Endothelial cell of umbilical vein (primary cell): Measurements from ENCODE around the gene KIR3DL1. TPM values are rescaled to one million over a fixed set of nuclear protein-coding genes. Genes with fewer than 3 reads are reported as not detected.

Experiments
- BruUV-seq: library from RNA; stranded (reverse); fragments of 400-500 nt; replicated peaks from 2 replicates; lab custom pipeline; 2021; lab: Mats Ljungman, UMichigan
- CTCF ChIA-PET: fragments of 300-600, 350-600 bp; sonication (Branson Sonifier 250); formaldehyde crosslinking; loops from one replicate; lab custom pipeline; 2021; ENCODE audit warnings: antibody characterized with exemption, inconsistent platforms; lab: Charles Lee
- POLR2A ChIA-PET: fragments of 300-600, 350-600 bp; sonication (Branson Sonifier 250); formaldehyde crosslinking; loops from one replicate; lab custom pipeline; 2021; ENCODE audit warnings: antibody characterized with exemption, inconsistent platforms; lab: Charles Lee
- DNase-seq: peaks from one replicate; pipeline ENCODE4 v3.0.0-alpha.2; 2011; ENCODE audit warnings: low read depth, low spot score
- FAIRE-seq: peaks from 2 replicates; lab custom pipeline; 2011; peaks lifted over from hg19 to GRCh38; lab: Jason Lieb, UNC
- H2AFZ ChIP-seq: 2 replicates; pipeline ENCODE4 v1.6.0; 2012; ENCODE audit warnings: low read depth, low read length, control low read depth, inconsistent platforms
- H3K27ac ChIP-seq: 2 replicates; pipeline ENCODE4 v1.5.1; 2011; ENCODE audit warnings: low read depth, mild to moderate bottlenecking, control low read depth, low read length, moderate library complexity; ENCODE audit not compliant: insufficient read depth
- H3K27me3 ChIP-seq, 2 experiments: 2 replicates each; pipeline versions ENCODE4 v1.6.0 to v1.6.1; 2011; ENCODE audit warnings: low read length in 2 of 2, mixed read lengths in 1 of 2; ENCODE audit not compliant: control insufficient read depth in 2 of 2, insufficient read depth in 2 of 2
- H3K36me3 ChIP-seq, 2 experiments: 2 replicates in 1 of 2; 3 replicates in 1 of 2; pipeline ENCODE4 v1.5.1; 2011; ENCODE audit warnings: low read length in 2 of 2, mild to moderate bottlenecking in 1 of 2, moderate library complexity in 1 of 2; ENCODE audit not compliant: control insufficient read depth in 2 of 2, insufficient read depth in 2 of 2; ENCODE audit errors: extremely low read depth in 1 of 2
- H3K4me1 ChIP-seq: 3 replicates; pipeline ENCODE4 v1.5.1; 2011; ENCODE audit warnings: mild to moderate bottlenecking, low read length; ENCODE audit not compliant: control insufficient read depth, insufficient read depth; ENCODE audit errors: extremely low read depth
- H3K4me2 ChIP-seq: 2 replicates; pipeline ENCODE4 v1.6.1; 2011; ENCODE audit warnings: low read length, control low read depth, mixed read lengths; ENCODE audit not compliant: insufficient read depth
- H3K4me3 ChIP-seq, 3 experiments: fragments of 200-600 bp in 1 of 3; sonication (generic), shearing (Covaris generic) in 1 of 3; replicated peaks in 1 of 3; 2 replicates each; pipeline ENCODE4 v1.5.1; 2011 to 2016; ENCODE audit warnings: control low read depth in 3 of 3, low read length in 3 of 3, mild to moderate bottlenecking in 2 of 3, inconsistent platforms in 1 of 3, low read depth in 1 of 3, moderate library complexity in 1 of 3; ENCODE audit not compliant: insufficient read depth in 1 of 3
- H3K79me2 ChIP-seq: 2 replicates; pipeline ENCODE4 v1.6.0; 2012; ENCODE audit warnings: low read length, inconsistent platforms; ENCODE audit not compliant: control insufficient read depth, insufficient read depth
- H3K9ac ChIP-seq: replicated peaks from 2 replicates; pipeline ENCODE3; 2011; ENCODE audit warnings: low read length, control low read depth; ENCODE audit not compliant: insufficient read depth; ENCODE audit errors: extremely low read depth
- H3K9me1 ChIP-seq: replicated peaks from 3 replicates; pipeline ENCODE4 v1.6.0; 2011; ENCODE audit warnings: mild to moderate bottlenecking, low read length; ENCODE audit not compliant: control insufficient read depth, insufficient read depth; ENCODE audit errors: extremely low read depth
- H3K9me3 ChIP-seq: replicated peaks from 2 replicates; pipeline ENCODE4 v1.5.1; 2012; ENCODE audit warnings: low read length, inconsistent platforms; ENCODE audit not compliant: control insufficient read depth, insufficient read depth
- H4K20me1 ChIP-seq: replicated peaks from 2 replicates; pipeline ENCODE3; 2011; ENCODE audit warnings: mild to moderate bottlenecking, low read length; ENCODE audit not compliant: control insufficient read depth, insufficient read depth; ENCODE audit errors: extremely low read depth
- EZH2 ChIP-seq: IDR thresholded peaks from 2 replicates; pipeline ENCODE4 v1.6.1; 2012; ENCODE audit warnings: borderline replicate concordance, low read depth, mild to moderate bottlenecking, moderate library complexity, low read length, inconsistent platforms; ENCODE audit not compliant: severe bottlenecking
- FOS ChIP-seq: IDR thresholded peaks from 2 replicates; pipeline ENCODE4 v1.6.1; 2011; ENCODE audit warnings: mild to moderate bottlenecking, low read length, moderate library complexity, borderline replicate concordance; ENCODE audit not compliant: insufficient read depth
- GATA2 ChIP-seq: IDR thresholded peaks from 2 replicates; pipeline ENCODE4 v1.7.0; 2011; ENCODE audit warnings: low read depth, mild to moderate bottlenecking, moderate library complexity, mixed read lengths, low read length; ENCODE audit not compliant: insufficient read length, insufficient read depth
- JUN ChIP-seq: IDR thresholded peaks from 2 replicates; pipeline ENCODE4 v1.6.1; 2011; ENCODE audit warnings: borderline replicate concordance, low read depth; ENCODE audit not compliant: insufficient read length, insufficient read depth
- MYC ChIP-seq: IDR thresholded peaks from one replicate; pipeline ENCODE4 v1.6.1; 2011; ENCODE audit warnings: mild to moderate bottlenecking, low read depth, low read length
- POLR2A ChIP-seq: IDR thresholded peaks from 2 replicates; pipeline ENCODE4 v1.6.1; 2012; ENCODE audit warnings: low read depth, mild to moderate bottlenecking, control low read depth, low read length
- POLR2AphosphoS5 ChIP-seq: IDR thresholded peaks from 2 replicates; pipeline ENCODE4 v1.6.1; 2012; ENCODE audit warnings: low read depth, mild to moderate bottlenecking, control low read depth, low read length, moderate library complexity; ENCODE audit not compliant: insufficient read depth
- dilution Hi-C: fragments of 300-500 bp; cut with MboI; formaldehyde crosslinking; loops from one replicate; pipeline ENCODE4 v1.15.0; 2019; ENCODE audit warnings: low sequenced_read_pairs; ENCODE audit not compliant: extremely low pct_ligation_motif_present
- intact Hi-C: fragments of 100-400 bp; cut with micrococcal nuclease; formaldehyde crosslinking; loops from one replicate; pipeline ENCODE4 v1.10.0; 2022
- polyA plus RNA-seq, 4 experiments: library from polyadenylated mRNA; depleted of rRNA in 3 of 4; stranded (reverse) in 3 of 4; unstranded in 1 of 4; fragments of >200 nt; gene quantifications; 2 replicates each; pipeline versions ENCODE4 v1.2.1 to v1.2.3, GENCODE V29; 2011 to 2012; ENCODE audit warnings: missing spikeins in 1 of 4
- total RNA-seq: library from RNA; stranded (reverse); gene quantifications from 2 replicates; pipeline ENCODE4 v1.2.3, GENCODE V29; 2021
- TF ChIP-seq, protein P1 (sequence below): IDR thresholded peaks from 2 replicates; pipeline ENCODE4 v1.6.1; 2011; ENCODE audit not compliant: insufficient read depth, insufficient read length
- TF ChIP-seq, protein P2 (sequence below), 2 donors: IDR thresholded peaks; 1 replicate in 1 of 2; 2 replicates in 1 of 2; pipeline ENCODE4 v1.5.1; 2011; ENCODE audit warnings: low read length in 2 of 2, mild to moderate bottlenecking in 2 of 2, moderate library complexity in 2 of 2, control low read depth in 1 of 2, inconsistent platforms in 1 of 2, low read depth in 1 of 2; ENCODE audit not compliant: insufficient read depth in 1 of 2; ENCODE audit errors: extremely low read depth in 1 of 2

The KIR3DL1 gene
- total and polyA plus RNA-seq, 2 donors (not counting 3 experiments of a cell fraction or from before 2014, with no cell fraction given) = not detected

DNA sequence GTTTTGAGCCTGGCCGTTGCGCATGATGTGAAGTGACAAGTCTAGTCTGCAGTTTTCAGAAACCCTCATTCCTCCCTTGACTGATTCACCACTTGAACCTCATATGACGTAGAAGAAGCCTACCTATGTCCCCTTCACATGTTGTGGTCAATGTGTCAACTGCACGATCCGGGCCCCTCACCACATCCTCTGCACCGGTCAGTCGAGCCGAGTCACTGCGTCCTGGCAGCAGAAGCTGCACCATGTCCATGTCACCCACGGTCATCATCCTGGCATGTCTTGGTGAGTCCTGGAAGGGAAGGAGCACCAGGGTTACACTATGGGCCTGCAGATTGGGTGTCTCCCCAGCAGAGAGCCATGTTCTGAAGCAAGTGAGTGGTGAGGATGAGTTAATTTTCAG is 12.9 kb upstream of the KIR3DL1 start, which contains the start of gene KIR2DL4:
Gene KIR2DL4, plus strand, starts transcription at position 201 of the 400 bp plus-strand sequence. Its CDS starts 42 bp downstream, at position 243.
- H3K4me3 ChIP-seq = no peak within 1 kb of the TSS
- TF ChIP-seq EZH2 = no peak
- TF ChIP-seq MYC = no peak
- TF ChIP-seq, protein P1, sequence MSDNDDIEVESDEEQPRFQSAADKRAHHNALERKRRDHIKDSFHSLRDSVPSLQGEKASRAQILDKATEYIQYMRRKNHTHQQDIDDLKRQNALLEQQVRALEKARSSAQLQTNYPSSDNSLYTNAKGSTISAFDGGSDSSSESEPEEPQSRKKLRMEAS = no peak
- no peak for TF ChIP-seq JUN
- no peak for TF ChIP-seq POLR2AphosphoS5
- TF ChIP-seq GATA2 = no peak
- no peak for TF ChIP-seq POLR2A
- TF ChIP-seq FOS = no peak
- TF ChIP-seq, protein P2, sequence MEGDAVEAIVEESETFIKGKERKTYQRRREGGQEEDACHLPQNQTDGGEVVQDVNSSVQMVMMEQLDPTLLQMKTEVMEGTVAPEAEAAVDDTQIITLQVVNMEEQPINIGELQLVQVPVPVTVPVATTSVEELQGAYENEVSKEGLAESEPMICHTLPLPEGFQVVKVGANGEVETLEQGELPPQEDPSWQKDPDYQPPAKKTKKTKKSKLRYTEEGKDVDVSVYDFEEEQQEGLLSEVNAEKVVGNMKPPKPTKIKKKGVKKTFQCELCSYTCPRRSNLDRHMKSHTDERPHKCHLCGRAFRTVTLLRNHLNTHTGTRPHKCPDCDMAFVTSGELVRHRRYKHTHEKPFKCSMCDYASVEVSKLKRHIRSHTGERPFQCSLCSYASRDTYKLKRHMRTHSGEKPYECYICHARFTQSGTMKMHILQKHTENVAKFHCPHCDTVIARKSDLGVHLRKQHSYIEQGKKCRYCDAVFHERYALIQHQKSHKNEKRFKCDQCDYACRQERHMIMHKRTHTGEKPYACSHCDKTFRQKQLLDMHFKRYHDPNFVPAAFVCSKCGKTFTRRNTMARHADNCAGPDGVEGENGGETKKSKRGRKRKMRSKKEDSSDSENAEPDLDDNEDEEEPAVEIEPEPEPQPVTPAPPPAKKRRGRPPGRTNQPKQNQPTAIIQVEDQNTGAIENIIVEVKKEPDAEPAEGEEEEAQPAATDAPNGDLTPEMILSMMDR (IDR thresholded peaks at IDR 0.05; ENCODE audit: extremely low read depth in 1 of 2, insufficient read depth in 1 of 2, low read depth in 1 of 2, low read length in 2 of 2) = no peak
- H3K27me3 ChIP-seq = no peaks in the 10 kb centered on the region
- no peak within 1 kb of the TSS for H3K27ac ChIP-seq
- DNase-seq (no peak), FAIRE-seq (no peak)
- intact Hi-C loops (no loop called here), dilution Hi-C loops (no loop called here)
- H3K79me2 ChIP-seq = no peaks in the 10 kb centered on the region
- peaks cover 3% of the 10 kb centered on the region for H3K9me3 ChIP-seq
- H3K4me1 ChIP-seq = no peaks in the 10 kb centered on the region
- H2AFZ ChIP-seq = no peak within 1 kb of the TSS
- H3K36me3 ChIP-seq = no peaks in the 10 kb centered on the region
- H4K20me1 ChIP-seq = no peaks in the 10 kb centered on the region
- H3K9ac ChIP-seq = no peak within 1 kb of the TSS
- POLR2A ChIA-PET = no interaction called here
- CTCF ChIA-PET = no interaction called here
- BruUV-seq = no TSS peak
- no peak within 1 kb of the TSS for H3K4me2 ChIP-seq
- no peaks in the 10 kb centered on the region for H3K9me1 ChIP-seq
